GM21619 (cell line): ENCODE results near the gene CCDC33.

Source experiments
- ATAC-seq: cut with Tn5 transposase; IDR thresholded peaks from one replicate; pipeline ENCODE4 v1.9.1; 2021; ENCODE audit not compliant: unreplicated experiment

Gene CCDC33

GRCh38 chr15:74376825-74377581 lies 140.9 kb downstream of the CCDC33 start:
- ATAC-seq: no peak

GRCh38 chr15:74377831-74378766 lies 142.0 kb downstream of the CCDC33 start:
- ATAC-seq: no peak

- ATAC-seq: no peak
Measured at GRCh38 chr15:74378848-74379247, 142.7 kb downstream of the CCDC33 start.

GRCh38 chr15:74380361-74381189 lies 144.4 kb downstream of the CCDC33 start:
- ATAC-seq: no peak

- no peak for ATAC-seq
Measured at GRCh38 chr15:74381190-74381453, 145.0 kb downstream of the CCDC33 start.

- ATAC-seq: no peak
Measured at GRCh38 chr15:74381481-74381880, 145.4 kb downstream of the CCDC33 start.

GRCh38 chr15:74382004-74382816 lies 146.1 kb downstream of the CCDC33 start:
- peak; percentile 24 for ATAC-seq

- ATAC-seq: peak; percentile 3
Measured at GRCh38 chr15:74383286-74383685, 147.2 kb downstream of the CCDC33 start.

- ATAC-seq: peak; percentile 39
Measured at GRCh38 chr15:74383695-74384565, 147.8 kb downstream of the CCDC33 start.

GRCh38 chr15:74384566-74384880 lies 148.4 kb downstream of the CCDC33 start:
- ATAC-seq: peak; percentile 0

- ATAC-seq: peak; percentile 63
Measured at GRCh38 chr15:74384881-74385643, 148.9 kb downstream of the CCDC33 start.

- ATAC-seq: no peak
Measured at GRCh38 chr15:74385733-74386132, 149.6 kb downstream of the CCDC33 start.
